Measurements from ENCODE around the gene GRIN2A.

- no peak for TF ChIP-seq CTCF (IDR thresholded peaks at IDR 0.05)
- TF ChIP-seq POLR2A (IDR thresholded peaks at IDR 0.05): no peak
Observed at GRCh38 chr16:9957433-9957832, 224.8 kb downstream of the GRIN2A start.
